Thoracic aorta (tissue), 2 donors: ENCODE data around the gene PKD1. TPM values are rescaled to one million over a fixed set of nuclear protein-coding genes. Genes with fewer than 3 reads are reported as not detected.
"Not testable (repeated sequence)": the region's sequence is repeated elsewhere in the genome, so short reads cannot be mapped to it uniquely, and the experiment has no call there.

Experiments
- ATAC-seq: fragments of 150-250 bp; one replicate; pipeline ENCODE4 v1.8.0; 2017; ENCODE audit warnings: low read depth; ENCODE audit not compliant: insufficient number of reproducible peaks, low FRiP score
- DNase-seq: peaks from one replicate; pipeline ENCODE4 v3.0.0-alpha.2; 2020; ENCODE audit warnings: low spot score
- H3K27ac ChIP-seq, 2 donors: fragments of 200-600 bp; sonication (generic); 1 replicate in 1 of 2; 2 replicates in 1 of 2; pipeline ENCODE4 v1.5.1; 2016; ENCODE audit warnings: mild to moderate bottlenecking in 2 of 2, moderate library complexity in 2 of 2
- H3K27me3 ChIP-seq: fragments of 200-600 bp; sonication (generic); replicated peaks from 2 replicates; pipeline ENCODE4 v1.6.0; 2016; ENCODE audit warnings: mild to moderate bottlenecking; ENCODE audit not compliant: insufficient read depth
- H3K36me3 ChIP-seq: fragments of 200-600 bp; sonication (generic); one replicate; pipeline ENCODE4 v1.5.1; 2016
- H3K4me1 ChIP-seq, 2 donors: fragments of 200-600 bp; sonication (generic); 1 replicate in 1 of 2; 2 replicates in 1 of 2; pipeline versions ENCODE4 v1.5.1 to v1.6.0; 2016; ENCODE audit warnings: low read depth in 2 of 2, mild to moderate bottlenecking in 1 of 2; ENCODE audit not compliant: control insufficient read depth in 1 of 2
- H3K4me3 ChIP-seq: fragments of 200-600 bp; sonication (generic); 2 replicates; pipeline ENCODE4 v1.5.1; 2016; ENCODE audit warnings: mild to moderate bottlenecking
- H3K9me3 ChIP-seq: fragments of 200-600 bp; sonication (generic); 2 replicates; pipeline ENCODE4 v1.5.1; 2016
- total RNA-seq, 2 donors: library from RNA; depleted of rRNA; stranded (reverse); fragments of >200 nt; gene quantifications; one replicate each; pipeline versions ENCODE4 v1.1.0 to v1.2.3, GENCODE V29; 2016
- TF ChIP-seq, protein P1 (sequence below): fragments of 200-600 bp; sonication (generic); IDR thresholded peaks from one replicate; pipeline ENCODE4 v1.5.1; 2019; ENCODE audit warnings: antibody characterized with exemption

Gene PKD1
- total RNA-seq, result 1,000 to 10,000 TPM in 1 of 2 donors, 100 to 1,000 TPM in 1; 838 to 1,071 TPM

DNA sequence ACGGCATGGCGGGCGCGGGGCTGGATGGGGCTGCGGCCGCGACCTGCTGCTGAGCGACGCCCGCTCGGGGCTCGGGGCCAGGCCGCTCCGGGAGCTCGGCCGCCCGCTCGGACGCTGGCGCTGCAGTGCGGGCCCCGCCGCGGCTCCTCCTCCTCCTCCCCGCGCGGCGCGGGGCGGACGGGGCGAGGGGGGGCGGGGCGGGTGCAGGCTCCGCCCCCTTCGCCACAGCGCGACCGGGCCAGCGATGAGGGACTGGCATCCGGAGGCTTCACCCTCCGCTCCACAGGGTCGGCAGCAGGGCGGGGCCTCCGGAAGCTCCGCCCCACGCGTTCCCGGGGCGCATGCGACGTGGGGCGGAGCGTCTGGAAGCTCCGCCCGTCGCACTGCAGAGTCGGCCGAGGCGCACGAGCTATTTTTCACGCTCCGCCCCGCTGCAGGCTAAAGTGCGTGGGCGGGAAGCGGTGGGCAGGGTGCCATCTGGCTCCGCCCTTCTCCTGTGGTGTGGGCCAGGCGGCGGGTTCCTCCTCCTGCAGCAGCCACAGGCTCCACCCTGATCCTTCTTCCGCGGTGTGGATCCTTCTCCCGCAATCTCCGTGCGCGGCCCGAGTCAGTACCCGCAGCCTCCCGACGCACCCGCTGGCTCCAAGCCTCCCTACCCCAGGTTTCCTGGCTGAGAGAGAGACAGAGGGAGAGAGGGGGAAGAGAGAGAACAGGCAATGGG is at the start of gene PKD1:
Gene PKD1 (minus strand): TSS at position 129 of the 721 bp plus-strand sequence. CDS start 209 bp downstream, outside the sequence.
- Histone ChIP-seq H3K4me1 (peaks cover 2 to 30% of the 10 kb centered on the region in 2 donors), H3K4me3 (peak within 1 kb of the TSS; percentile 83), H3K27ac (peak within 1 kb of the TSS; percentile 71 to 80)
- H3K9me3 ChIP-seq, H3K36me3 ChIP-seq, ATAC-seq, H3K27me3 ChIP-seq: not testable (repeated sequence)
- DNase-seq, result peak; percentile 94

GRCh38 chr16:2184962-2185361 is 49.3 kb upstream of the PKD1 start:
- no peaks in the 10 kb centered on the region for H3K9me3 ChIP-seq
- TF ChIP-seq, protein P1, sequence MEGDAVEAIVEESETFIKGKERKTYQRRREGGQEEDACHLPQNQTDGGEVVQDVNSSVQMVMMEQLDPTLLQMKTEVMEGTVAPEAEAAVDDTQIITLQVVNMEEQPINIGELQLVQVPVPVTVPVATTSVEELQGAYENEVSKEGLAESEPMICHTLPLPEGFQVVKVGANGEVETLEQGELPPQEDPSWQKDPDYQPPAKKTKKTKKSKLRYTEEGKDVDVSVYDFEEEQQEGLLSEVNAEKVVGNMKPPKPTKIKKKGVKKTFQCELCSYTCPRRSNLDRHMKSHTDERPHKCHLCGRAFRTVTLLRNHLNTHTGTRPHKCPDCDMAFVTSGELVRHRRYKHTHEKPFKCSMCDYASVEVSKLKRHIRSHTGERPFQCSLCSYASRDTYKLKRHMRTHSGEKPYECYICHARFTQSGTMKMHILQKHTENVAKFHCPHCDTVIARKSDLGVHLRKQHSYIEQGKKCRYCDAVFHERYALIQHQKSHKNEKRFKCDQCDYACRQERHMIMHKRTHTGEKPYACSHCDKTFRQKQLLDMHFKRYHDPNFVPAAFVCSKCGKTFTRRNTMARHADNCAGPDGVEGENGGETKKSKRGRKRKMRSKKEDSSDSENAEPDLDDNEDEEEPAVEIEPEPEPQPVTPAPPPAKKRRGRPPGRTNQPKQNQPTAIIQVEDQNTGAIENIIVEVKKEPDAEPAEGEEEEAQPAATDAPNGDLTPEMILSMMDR, result no peak
- no peak overlapping the region for H3K27ac ChIP-seq
- no peaks in the 10 kb centered on the region for H3K36me3 ChIP-seq
- no peaks in the 10 kb centered on the region for H3K27me3 ChIP-seq
- DNase-seq (no peak), ATAC-seq (no peak)
- H3K4me3 ChIP-seq, result no peak overlapping the region
- no peaks in the 10 kb centered on the region for H3K4me1 ChIP-seq

GRCh38 chr16:2184346-2184745 is 48.6 kb upstream of the PKD1 start:
- TF ChIP-seq, protein P1, result no peak
- Histone ChIP-seq H3K27me3 (no peaks in the 10 kb centered on the region), H3K27ac (no peak overlapping the region), H3K36me3 (no peaks in the 10 kb centered on the region), H3K4me1 (no peaks in the 10 kb centered on the region), H3K4me3 (no peak overlapping the region), H3K9me3 (no peaks in the 10 kb centered on the region)
- DNase-seq (no peak), ATAC-seq (no peak)

DNA sequence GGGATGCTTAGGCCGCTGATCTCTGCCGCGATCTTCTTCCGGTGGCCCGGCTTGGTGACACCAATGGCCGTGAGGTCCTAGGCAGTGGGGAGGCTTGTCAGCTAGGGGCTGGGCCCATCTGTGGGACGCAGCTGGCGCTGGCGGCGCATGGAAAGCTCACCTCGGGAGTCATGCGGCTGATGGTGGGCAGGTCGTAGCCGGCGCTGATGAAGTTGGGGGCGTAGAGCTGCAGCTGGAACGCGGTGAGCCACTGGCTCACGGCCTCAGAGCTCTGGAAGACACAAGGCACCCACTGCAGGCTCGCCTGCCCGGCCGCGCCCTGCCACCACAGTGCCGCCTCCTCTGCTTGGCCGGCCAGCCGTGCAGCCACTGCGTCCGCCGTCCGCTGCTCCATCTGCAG is 48.0 kb upstream of the PKD1 start:
- TF ChIP-seq, protein P1, result no peak
- H3K9me3 ChIP-seq, result no peaks in the 10 kb centered on the region
- no peak for DNase-seq
- H3K27ac ChIP-seq, result no peak overlapping the region
- no peak for ATAC-seq
- H3K27me3 ChIP-seq, result no peaks in the 10 kb centered on the region
- H3K36me3 ChIP-seq, result no peaks in the 10 kb centered on the region
- H3K4me3 ChIP-seq, result no peak overlapping the region
- H3K4me1 ChIP-seq, result no peaks in the 10 kb centered on the region

GRCh38 chr16:2181952-2182351 is 46.3 kb upstream of the PKD1 start:
- H3K36me3 ChIP-seq, result peaks cover 4% of the 10 kb centered on the region
- no peaks in the 10 kb centered on the region for H3K9me3 ChIP-seq
- no peaks in the 10 kb centered on the region for H3K27me3 ChIP-seq
- no peak overlapping the region for H3K4me3 ChIP-seq
- DNase-seq (no peak), ATAC-seq (no peak)
- TF ChIP-seq, protein P1, result no peak
- H3K4me1 ChIP-seq, result no peaks in the 10 kb centered on the region
- no peak overlapping the region for H3K27ac ChIP-seq
